GM03348 (cell line): Measurements from ENCODE around the gene RAPGEF4.
"Not testable (repeated sequence)": the region's sequence is repeated elsewhere in the genome, so short reads cannot be mapped to it uniquely, and the experiment has no call there.

Experiments used
- DNase-seq: peaks from one replicate; pipeline ENCODE4 v3.0.0; 2012; ENCODE audit warnings: low spot score

RAPGEF4 gene

DNA sequence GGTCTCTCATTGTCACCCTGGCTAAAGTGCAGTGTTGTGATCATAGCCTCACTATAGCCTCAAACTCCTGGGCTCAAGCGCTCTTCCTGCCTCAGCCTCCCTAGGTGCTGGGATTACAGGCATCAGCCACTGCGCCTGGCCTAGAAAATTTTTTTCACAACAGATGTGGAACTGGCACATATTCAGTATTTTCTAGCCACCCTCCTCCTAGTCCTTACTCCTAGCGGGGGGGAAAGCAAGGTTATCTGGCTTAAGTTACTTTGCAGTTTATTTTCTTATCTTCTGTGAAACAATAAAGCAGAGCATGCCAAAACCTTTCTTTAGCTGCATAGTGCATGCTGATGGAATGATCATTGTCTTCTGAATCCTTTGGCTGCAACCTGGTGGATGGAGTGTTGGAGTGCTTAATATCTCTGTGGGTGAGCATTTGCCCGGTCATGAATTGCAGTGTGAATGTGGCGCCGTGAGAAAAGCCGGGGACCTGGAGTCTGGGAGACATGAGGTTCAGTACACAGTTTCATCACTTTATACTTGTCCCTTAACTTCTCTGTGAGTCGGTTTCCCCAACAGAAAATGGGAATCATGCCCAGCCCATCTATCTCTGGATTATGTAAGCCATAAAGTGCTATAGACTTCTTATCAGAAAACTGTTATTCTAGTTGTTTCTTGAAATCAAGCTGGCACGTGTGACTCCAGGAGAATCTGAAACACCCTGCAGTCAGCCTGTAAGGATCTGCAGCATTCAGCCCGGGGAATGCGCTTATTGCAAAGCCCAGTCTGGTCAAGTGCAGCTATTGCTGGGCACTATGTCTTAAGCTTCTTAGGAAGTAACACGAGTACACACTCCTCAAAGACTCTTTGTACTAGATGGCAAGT lies 301.8 kb downstream of the RAPGEF4 start:
- DNase-seq: no peak

DNA sequence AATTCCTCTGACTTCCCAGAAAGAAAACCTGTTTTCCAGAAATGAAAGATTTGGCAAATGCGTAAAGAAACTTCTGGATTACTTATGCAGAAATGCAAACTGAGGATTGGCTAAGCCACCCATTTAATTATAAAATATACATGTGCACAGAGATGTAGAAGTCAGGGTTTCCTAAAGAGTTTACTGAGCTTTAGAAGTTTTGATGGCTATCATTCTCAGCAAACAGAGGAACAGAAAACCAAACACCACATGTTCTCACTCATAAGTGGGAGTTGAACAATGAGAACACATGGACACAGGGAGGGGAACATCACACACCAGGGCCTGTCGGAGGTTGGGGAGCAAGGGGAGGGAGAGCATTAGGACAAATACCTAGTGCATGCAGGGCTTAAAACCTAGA lies 302.6 kb downstream of the RAPGEF4 start:
- not testable (repeated sequence) for DNase-seq

DNA sequence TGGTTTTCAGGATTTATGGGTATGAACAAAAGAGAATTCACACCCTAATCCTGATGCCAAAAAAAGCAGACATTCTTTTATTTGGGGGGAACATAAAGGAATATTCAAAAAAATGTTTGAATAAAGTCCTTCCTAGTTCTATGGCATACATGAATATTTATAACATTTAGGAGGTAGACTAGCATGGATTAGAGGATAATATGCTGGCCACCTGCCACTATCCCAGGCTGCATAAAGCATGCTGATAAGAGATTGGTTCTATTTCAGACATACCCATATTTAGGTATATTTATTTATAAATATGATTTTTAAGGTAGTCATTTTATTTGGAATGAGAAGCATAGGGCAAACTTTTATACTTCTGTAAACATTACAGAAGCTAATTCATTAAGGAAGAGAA lies 305.1 kb downstream of the RAPGEF4 start:
- no peak for DNase-seq

DNA sequence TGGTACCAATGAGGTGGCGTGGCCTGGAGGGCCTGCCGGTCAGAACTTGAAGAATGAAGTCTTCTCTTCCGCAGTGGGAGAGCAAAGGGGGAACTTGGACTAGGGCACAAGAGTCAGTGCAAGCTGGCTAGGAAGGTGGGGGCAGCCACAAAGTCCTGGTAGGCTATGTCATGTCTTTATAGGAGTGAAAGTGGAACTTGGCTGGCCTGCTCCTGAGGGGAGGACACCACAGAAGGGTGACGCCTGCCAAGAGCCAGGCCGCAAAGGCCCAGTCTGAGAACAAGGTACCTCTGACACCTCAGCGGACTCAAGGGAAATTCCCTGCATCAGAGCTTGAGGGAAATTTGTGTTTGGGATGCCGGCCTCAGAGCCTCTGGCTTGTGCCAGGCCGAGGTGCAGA lies 307.8 kb downstream of the RAPGEF4 start:
- DNase-seq: no peak

DNA sequence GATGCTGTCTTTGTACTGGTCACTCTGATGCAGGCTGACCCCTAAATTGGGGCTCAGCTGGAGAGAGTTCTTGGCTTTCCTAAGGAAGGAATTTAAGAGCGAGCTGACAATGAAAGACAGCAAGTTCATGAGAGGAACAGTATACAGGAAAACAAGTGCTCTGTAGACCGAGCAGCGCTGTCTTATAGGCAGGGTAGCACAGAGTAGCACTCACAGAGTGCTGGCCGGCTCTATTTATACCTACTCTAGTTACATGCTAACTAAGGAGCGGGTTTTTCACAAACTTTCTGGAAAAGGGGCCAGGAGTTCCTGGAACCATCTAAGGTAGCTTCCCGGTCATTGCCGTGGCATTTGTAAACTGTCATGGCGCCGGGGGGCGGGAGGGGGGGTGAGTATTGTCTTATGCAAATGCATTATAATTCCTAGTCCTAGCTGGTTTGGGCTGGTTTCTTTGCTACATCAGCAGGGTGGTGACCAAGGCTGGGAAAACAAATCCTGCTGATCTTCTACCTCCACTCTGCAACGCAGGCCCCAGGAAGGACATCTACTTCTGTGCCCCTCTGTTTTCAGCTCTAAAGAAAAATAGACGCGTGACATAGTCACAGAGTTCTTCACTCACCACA lies 308.4 kb downstream of the RAPGEF4 start:
- no peak for DNase-seq

DNA sequence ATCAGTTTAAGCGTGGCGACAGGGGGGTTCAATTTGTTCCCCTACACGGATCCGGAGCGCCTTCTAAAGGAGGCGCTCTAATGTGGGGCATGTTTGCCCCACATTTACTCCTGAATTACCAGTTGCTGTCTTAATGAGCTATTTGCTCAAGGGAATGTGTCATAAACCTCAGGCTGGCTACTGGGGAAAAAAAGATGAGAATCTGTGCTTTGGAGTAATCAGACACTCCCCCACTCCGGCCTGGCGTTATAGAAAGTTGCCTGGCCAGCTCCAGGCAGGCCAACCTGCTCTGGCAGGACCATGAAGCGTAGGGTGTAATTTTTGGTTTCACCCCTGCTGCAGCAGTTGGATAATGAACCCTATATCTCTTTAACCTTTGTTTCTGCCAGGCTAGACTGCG lies 309.0 kb downstream of the RAPGEF4 start:
- no peak for DNase-seq

DNA sequence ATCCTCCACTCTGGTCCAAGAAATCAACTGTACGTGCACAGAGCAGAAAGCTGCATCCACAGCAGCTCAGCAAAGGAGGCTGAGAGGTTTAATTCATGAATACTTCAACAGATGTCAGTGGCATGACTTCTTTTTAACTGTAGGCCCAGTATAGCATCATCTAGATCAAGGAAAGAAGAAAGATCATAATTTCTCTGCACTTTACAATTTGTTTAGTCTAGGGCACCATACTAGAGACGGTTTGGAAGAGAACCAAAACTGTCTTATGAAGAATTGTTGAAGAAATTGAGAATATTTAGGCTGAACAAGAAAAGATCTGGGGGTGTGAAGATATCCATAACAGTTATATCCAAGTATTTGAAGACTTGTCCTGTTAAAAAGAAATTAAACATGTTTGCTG lies 309.5 kb downstream of the RAPGEF4 start:
- DNase-seq: no peak

DNA sequence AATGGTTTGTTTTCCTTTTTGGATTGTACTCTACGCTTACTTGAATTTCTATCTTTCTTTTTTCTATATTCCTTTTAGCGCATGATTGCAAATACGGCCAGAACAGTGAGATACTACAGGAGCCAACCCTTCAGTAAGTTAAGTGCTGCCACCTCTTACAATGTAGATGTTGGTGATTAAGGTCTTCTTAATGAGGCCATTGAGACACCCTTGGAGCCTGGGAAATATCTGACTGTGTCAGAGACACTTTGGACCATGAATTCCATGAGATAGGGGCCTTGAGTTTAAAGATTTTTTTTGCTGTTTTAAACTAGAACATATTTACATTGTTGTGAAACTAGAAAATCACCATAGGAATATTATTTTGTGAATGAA lies 312.9 kb downstream of the RAPGEF4 start:
- DNase-seq: no peak

DNA sequence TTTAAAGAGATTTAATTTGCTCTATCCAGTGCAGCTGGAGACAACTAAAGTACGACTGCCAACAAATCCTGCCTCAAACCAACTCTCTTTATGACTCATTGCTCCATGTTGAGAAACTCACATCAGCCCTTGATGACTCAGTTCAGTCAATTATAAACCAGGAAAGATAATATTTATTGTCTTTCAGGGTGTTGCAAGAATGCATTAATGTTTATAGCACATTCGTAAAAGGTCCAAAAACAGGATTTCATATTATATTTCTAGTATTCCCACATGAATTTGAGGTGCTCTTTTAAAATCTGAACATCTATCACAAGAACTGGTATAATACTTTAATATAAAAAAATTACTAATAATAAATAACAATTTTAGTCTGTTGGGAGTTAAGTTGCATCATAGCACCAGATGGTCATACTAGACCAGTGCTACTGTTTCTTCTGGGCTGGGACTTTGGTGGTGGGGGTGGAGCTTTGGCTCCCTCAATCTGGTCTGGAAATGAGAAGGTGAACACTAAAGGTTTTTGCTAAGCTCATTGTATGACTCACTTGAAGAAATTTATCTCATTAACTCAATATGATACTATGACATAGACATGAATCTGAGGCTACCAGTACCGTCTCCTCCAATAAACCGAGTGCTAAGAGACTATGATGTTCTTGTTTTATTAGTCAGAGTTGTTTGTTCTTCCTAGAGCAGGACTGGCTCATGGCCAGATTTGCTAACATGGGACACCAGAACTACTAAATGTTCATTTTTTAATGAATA lies 313.4 kb downstream of the RAPGEF4 start:
- DNase-seq: peak; percentile 85

DNA sequence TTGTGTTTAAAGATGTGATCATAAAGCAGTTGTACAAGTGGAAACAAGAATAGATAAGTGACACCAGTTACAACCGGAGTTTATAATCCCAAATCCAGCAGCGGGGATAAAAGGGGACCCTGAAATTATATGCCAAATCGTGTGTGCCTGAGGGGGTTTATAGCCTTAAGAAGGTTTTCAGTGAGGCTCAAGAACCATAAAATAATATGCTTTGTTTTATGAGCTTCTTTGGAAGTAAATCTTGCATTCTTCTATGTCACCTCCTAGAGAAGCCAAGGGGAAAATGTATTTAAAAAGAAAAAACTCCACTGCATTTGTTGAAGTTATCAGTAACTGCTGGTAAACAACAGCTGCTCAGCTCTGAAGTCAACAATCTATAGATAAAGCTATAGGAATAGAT lies 314.2 kb downstream of the RAPGEF4 start:
- no peak for DNase-seq

DNA sequence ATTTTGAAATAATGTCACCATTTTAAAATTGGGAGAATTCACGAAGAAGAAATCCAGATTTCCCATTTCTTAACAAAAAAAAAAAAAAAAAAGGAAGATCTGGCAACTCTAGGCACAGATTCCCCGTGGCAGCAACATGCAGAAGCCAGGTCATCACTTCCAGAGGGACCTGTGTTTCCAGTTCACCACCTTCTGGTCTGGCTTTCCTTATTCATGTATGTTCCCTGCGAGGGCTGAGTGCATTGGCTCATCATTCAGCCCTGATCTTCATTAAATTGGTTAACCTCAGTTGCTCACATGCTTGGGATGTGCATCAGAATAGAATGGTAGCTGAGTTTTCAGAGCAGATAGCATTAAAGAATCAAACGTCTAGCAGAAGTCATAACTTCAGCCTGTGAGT lies 315.0 kb downstream of the RAPGEF4 start:
- DNase-seq: no peak

DNA sequence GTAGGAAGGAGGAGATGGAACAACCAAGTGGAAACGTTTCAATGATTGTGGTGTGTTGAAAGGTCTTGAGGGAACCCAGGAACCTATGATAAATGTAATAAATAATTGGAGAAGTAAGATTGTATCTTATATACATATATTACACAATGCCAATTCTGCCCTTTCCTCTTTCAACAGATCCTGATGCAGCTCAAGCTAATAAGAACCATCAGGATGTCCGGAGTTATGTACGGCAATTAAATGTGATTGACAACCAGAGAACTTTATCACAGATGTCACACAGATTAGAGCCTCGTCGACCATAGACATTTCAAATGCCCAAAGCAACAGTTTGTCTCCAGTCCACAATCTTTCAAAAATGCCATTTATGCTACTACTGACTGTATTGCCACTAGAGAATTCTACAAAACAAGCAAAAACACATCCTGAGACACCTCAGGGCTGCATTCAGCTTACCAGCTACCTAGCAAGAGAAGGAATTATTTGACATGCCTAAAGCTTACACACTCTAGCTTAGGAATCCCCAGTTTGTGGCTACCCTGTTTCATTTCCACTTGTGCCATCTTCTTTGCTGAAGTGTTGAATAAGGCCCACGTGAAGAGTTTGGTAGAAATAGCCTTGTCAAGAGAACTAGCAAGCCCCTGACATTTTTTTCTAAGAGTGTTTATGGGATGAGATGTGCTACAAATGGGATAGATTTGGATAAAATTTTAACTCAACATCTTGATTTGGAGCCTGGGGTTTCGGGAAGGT lies 316.0 kb downstream of the RAPGEF4 start:
- no peak for DNase-seq

DNA sequence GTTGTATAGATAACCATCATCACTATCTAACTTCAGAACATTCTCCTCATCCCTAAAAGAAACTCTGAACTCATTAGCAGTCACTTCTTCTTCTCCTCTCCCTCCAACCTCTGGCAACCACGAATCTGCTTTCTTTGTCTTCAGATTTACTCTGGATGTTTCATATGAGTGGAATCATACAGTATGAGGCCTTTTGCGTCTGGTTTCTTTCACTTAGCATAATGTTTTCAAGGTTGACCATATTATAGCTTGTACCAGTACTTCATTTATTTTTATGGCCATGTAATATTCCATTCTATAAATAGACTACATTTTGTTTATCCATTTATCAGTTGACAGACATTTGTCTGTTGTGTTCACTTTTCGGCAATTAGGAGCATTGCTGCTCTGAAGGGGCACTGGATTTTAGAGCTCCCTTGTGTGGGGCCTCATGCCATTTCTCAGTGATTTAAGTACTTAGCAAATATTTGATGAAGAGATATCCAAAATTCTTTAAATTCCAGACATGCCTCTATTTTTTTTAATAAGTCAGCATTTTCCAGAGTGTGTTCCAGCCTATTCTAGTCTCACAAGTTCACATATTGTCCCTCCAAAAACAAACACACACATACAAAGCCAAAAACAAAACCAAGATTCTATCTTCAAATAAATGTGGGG lies 317.5 kb downstream of the RAPGEF4 start:
- DNase-seq: peak; percentile 14

DNA sequence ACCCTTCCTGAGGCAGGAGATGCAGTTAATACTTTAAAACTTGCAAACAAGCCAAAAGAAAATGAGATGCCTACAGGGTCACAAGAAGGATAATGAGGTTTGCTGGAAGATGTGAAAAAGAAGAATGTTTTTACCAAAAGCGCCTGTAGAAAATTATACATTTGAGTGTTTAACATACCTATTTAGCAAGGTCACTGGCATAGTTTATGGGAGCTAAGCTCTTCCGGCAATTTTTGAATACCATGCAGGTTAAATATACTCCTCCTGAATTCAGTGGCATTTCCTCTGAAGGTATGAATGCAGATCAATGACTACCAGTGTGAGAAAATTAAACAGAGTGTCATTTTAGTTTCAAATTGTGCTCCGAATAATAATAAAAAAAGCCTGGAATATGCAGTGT lies 318.8 kb downstream of the RAPGEF4 start:
- DNase-seq: peak; percentile 13

DNA sequence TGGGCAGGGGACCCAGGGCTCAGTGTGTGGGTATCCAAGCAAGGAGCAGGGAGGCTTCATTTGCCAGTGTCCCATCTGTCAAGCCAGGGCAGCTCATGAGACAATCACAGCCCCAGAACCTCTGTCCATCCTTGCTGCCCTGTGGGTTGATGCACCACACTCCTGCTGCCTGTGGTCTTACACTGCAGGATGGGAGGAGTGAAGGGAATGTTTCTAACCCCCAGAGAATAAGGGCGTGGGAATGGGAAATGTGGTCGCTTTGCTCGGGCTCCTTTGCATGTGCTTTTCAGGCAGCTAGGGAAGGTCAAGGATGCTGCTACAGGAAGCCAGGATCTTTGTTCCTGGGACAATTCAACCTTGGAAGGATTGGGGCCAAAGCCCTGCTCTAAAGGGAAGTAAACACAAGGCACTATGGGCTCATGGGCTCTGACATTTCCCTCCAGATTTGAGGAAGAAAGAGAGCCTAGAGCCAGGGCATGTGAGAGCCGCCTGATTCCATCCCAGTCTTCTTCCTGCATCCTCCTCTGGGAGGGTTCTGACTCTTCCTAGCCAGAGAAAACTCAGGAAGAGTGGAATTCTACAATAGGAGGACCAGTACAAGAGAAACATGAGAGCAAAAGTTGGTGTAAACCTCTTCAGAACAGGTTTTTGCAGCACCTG lies 321.2 kb downstream of the RAPGEF4 start:
- no peak for DNase-seq

DNA sequence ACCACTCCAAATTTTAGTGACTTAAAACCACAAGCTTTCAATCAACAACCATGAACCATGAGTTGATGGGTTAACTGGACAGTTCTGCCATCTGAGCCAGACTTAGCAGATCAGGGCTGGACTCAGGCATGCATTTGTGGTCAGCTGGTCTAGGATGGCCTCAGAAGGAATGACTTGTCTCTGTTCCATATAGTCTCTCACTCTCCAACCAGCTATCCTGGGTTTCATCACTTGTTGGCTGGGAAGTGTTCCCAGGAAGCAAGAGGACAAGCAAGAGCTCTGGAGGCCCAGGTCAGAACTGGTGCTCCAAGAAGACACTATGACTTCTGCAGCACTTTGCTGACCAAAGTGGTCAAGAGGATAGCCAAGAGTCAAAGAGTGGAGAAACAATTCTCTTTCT lies 322.5 kb downstream of the RAPGEF4 start:
- DNase-seq: peak; percentile 70

DNA sequence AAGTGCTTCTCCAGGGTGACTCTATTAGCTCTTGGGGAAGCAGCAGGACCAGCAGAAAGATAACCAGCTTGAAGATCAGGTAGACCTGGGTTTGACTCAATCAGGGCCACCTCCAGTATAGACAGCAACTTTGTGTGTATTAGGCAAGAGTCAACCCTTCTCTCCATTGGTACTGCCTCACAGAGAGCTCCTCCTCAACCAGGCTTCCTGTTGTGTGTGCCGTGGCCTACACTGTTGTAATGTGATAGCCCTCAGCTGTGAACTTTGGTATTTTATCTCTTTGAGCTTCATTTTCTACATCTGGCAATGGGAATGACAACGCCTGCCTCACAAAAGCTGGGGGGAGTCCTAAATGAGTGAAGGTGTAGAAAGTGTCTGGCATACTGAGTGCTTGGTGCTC lies 323.0 kb downstream of the RAPGEF4 start:
- DNase-seq: no peak

DNA sequence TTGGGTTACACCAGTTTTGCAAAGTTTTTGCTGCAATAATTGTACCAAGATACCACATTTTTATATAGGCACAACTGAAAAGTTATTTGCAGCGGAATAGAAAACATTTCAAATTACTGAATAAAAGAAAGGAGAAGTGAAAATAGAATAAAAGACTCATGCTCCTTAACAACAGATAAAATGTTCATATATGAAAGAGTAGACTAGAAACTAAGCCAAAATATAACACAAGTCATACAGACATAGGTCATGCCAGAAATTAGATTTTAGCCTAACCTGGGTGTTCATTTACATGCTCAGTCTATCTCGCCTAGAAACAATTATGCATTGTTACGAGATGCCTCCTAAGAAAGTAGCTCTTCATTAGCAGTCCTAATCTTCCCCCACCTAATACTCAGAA lies 323.6 kb downstream of the RAPGEF4 start:
- DNase-seq: no peak

DNA sequence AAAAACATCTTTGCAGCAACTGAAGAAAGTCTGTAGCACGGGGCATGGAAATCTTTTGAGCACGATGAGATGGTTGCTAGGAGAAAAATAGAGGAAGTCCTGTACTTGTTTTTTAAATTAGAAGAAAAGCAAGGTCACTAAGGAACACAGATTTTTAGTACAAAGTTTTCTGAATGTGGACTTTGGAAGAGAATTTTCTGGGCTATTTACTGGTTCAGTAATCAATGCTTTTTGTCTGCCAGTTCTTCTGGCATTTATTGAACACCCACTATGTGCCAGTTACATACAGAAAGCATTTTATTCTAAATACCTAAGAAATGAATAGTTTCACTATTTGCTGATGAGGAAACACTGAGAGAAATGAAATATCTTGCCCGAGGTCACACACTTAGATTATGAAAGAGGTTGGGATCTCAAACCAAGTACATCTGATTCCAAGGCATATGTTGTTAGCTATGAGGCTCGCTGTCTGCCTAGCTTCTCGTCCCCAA lies 324.4 kb downstream of the RAPGEF4 start:
- peak; percentile 45 for DNase-seq

DNA sequence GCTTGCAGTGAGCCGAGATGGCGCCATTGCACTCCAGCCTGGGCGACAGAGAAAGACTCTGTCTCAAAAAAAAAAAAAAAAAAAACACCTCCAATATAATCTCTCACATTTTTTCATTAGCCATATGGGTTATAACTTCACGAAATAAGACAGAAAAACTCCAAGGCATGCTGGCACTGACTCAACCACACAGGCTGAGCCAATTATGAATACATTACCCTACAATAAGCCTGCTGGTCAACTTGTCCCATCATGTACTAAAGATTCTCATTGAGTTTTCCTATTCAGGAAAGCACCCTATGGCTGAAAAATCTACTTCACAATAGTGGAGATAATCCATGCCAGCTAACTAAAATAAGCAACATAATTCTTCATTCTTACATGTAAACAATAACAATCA lies 327.2 kb downstream of the RAPGEF4 start:
- no peak for DNase-seq
